OCI-LY7 (cell line): ENCODE measurements around the gene SNN. TPM values are rescaled to one million over a fixed set of nuclear protein-coding genes. Genes with fewer than 3 reads are reported as not detected.

Experiments
- BruUV-seq: library from RNA; stranded (reverse); fragments of 400-500 nt; replicated peaks from 2 replicates; lab custom pipeline; 2021; lab: Mats Ljungman, UMichigan
- CTCF ChIA-PET: fragments of 300-600 bp; sonication (Branson Sonifier 250); formaldehyde crosslinking; loops from one replicate; lab custom pipeline; 2022; ENCODE audit warnings: antibody characterized with exemption; ENCODE audit not compliant: unreplicated experiment; lab: Charles Lee
- POLR2A ChIA-PET: fragments of 300-600 bp; sonication (Branson Sonifier 250); formaldehyde crosslinking; loops from one replicate; lab custom pipeline; 2022; ENCODE audit warnings: antibody characterized with exemption; lab: Charles Lee
- DNase-seq: peaks from one replicate; pipeline ENCODE4 v3.0.0-alpha.2; 2015; ENCODE audit warnings: low spot score
- H2AFZ ChIP-seq: fragments of 200-600 bp; sonication (generic), shearing (Covaris generic); 2 replicates; pipeline ENCODE4 v1.6.1; 2014; ENCODE audit warnings: mild to moderate bottlenecking, antibody characterized with exemption, low read length, moderate library complexity
- H3K27ac ChIP-seq: fragments of 200-600 bp; sonication (generic); 2 replicates; pipeline ENCODE4 v1.5.1; 2014; ENCODE audit warnings: mixed run types, low read depth, mild to moderate bottlenecking, moderate library complexity, low read length, inconsistent platforms; ENCODE audit not compliant: poor library complexity, severe bottlenecking
- H3K36me3 ChIP-seq: fragments of 200-600 bp; sonication (generic); 2 replicates; pipeline ENCODE4 v1.6.1; 2014; ENCODE audit warnings: mild to moderate bottlenecking, antibody characterized with exemption, low read length, moderate library complexity, mixed read lengths; ENCODE audit not compliant: insufficient read depth
- H3K4me1 ChIP-seq: fragments of 200-600 bp; sonication (generic); 2 replicates; pipeline ENCODE4 v1.5.1; 2014; ENCODE audit warnings: mild to moderate bottlenecking, low read length; ENCODE audit not compliant: insufficient read depth, poor library complexity, severe bottlenecking
- H3K4me2 ChIP-seq: fragments of 200-600 bp; sonication (generic); 2 replicates; pipeline ENCODE4 v1.6.1; 2014; ENCODE audit warnings: mild to moderate bottlenecking, low read length
- H3K4me3 ChIP-seq: fragments of 200-600 bp; sonication (generic); 2 replicates; pipeline ENCODE4 v1.5.1; 2014; ENCODE audit warnings: mild to moderate bottlenecking, low read depth, low read length; ENCODE audit not compliant: poor library complexity, severe bottlenecking
- H3K79me2 ChIP-seq: fragments of 200-600 bp; sonication (generic); 2 replicates; pipeline ENCODE4 v1.6.1; 2016; ENCODE audit warnings: low read depth, mild to moderate bottlenecking, low read length, moderate library complexity, mixed read lengths; ENCODE audit not compliant: insufficient read depth
- H3K9me2 ChIP-seq: fragments of 200-600 bp; sonication (generic); 2 replicates; pipeline ENCODE4 v1.6.1; 2016; ENCODE audit warnings: mild to moderate bottlenecking, low read length, mixed read lengths; ENCODE audit not compliant: insufficient read depth
- H3K9me3 ChIP-seq: fragments of 200-600 bp; sonication (generic); 2 replicates; pipeline ENCODE4 v1.6.1; 2014; ENCODE audit warnings: mild to moderate bottlenecking, mixed run types, low read length, mixed read lengths
- H4K20me1 ChIP-seq: fragments of 200-600 bp; sonication (generic); 2 replicates; pipeline ENCODE4 v1.6.1; 2014; ENCODE audit warnings: mild to moderate bottlenecking, antibody characterized with exemption, low read length, moderate library complexity, mixed read lengths; ENCODE audit not compliant: insufficient read depth
- EZH2phosphoT487 ChIP-seq: fragments of 200-600 bp; sonication (generic); IDR thresholded peaks from 2 replicates; pipeline ENCODE4 v1.6.1; 2018; ENCODE audit warnings: low read depth, borderline replicate concordance, mild to moderate bottlenecking, mixed run types, antibody characterized with exemption, low read length, moderate library complexity, mixed read lengths
- intact Hi-C: fragments of 100-400 bp; cut with micrococcal nuclease; formaldehyde crosslinking; loops from one replicate; pipeline ENCODE4 v1.10.0; 2022; ENCODE audit not compliant: unreplicated experiment
- total RNA-seq, 2 experiments: library from RNA; depleted of rRNA in 1 of 2; stranded (reverse); fragments of >200 nt in 1 of 2; shearing (Covaris generic) in 1 of 2; gene quantifications; 2 replicates each; pipeline ENCODE4 v1.2.3, GENCODE V29; 2014 to 2022
- TF ChIP-seq, protein P1 (sequence below): fragments of 200-600 bp; sonication (generic); conservative IDR thresholded peaks from 2 replicates; pipeline ENCODE4 v1.5.1; 2014; ENCODE audit warnings: mild to moderate bottlenecking, antibody characterized with exemption, low read length, moderate library complexity, mixed read lengths

Gene SNN
- total RNA-seq, 2 experiments from 2014 or later: 27.8 to 31.8 TPM

DNA sequence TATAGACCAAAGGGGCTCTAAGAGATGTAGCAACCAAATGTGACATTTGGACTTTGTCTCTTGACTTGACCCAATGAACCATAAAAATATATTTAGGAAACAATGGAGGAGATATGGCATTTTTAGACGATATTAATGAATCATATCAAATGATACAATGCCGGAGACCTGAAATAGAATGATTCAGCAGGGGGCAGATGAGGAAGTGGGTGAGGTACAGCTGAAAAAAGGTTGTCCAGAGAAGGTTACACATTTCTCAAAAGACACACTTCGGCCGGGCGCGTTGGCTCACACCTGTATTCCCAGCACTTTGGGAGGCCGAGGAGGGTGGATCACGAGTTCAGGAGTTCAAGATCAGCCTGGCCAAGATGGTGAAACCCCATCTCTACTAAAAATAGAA lies 16.5 kb upstream of the SNN start:
- no TSS peak for BruUV-seq
- Histone ChIP-seq H3K4me3 (no peak overlapping the region), H3K79me2 (no peaks in the 10 kb centered on the region), H3K4me2 (peak overlapping the region; percentile 52), H3K4me1 (peaks cover 32% of the 10 kb centered on the region), H2AFZ (peak overlapping the region; percentile 98), H4K20me1 (no peaks in the 10 kb centered on the region), H3K27ac (peak overlapping the region; percentile 41), H3K9me3 (no peaks in the 10 kb centered on the region), H3K9me2 (no peaks in the 10 kb centered on the region), H3K36me3 (no peaks in the 10 kb centered on the region)
- CTCF ChIA-PET: no interaction called here
- POLR2A ChIA-PET: interaction anchor here (0.7 to 1.3 kb wide), 3 partner anchors 7 to 194 kb away, joined by 4 read pairs; no protein-coding TSS in a partner anchor
- intact Hi-C loops: no loop called here
- TF ChIP-seq, protein P1, sequence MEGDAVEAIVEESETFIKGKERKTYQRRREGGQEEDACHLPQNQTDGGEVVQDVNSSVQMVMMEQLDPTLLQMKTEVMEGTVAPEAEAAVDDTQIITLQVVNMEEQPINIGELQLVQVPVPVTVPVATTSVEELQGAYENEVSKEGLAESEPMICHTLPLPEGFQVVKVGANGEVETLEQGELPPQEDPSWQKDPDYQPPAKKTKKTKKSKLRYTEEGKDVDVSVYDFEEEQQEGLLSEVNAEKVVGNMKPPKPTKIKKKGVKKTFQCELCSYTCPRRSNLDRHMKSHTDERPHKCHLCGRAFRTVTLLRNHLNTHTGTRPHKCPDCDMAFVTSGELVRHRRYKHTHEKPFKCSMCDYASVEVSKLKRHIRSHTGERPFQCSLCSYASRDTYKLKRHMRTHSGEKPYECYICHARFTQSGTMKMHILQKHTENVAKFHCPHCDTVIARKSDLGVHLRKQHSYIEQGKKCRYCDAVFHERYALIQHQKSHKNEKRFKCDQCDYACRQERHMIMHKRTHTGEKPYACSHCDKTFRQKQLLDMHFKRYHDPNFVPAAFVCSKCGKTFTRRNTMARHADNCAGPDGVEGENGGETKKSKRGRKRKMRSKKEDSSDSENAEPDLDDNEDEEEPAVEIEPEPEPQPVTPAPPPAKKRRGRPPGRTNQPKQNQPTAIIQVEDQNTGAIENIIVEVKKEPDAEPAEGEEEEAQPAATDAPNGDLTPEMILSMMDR: peak; percentile 41; the same call in 1 of the 2 replicates
- no peak for TF ChIP-seq EZH2phosphoT487
- peak; percentile 38 for DNase-seq

DNA sequence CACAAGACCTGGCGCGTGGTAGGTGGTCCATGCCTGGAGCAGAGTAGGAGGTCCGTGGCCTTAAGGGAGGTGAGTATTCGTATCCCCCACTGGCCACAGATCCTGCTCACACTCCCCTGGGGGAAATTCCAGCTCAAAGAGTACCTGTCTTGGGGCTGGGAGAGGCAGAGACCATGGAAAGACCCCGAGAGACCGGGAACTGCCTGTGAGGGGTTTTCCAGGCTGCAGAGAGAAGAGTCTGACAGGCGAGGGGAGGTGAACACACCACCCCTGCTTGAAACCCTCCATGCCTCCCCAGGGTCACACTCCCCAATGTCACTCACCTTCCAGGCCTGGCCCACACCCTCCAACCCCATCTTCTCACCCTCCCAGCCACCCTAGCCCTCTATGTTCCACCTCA lies 12.6 kb upstream of the SNN start:
- no TSS peak for BruUV-seq
- Histone ChIP-seq H3K36me3 (no peaks in the 10 kb centered on the region), H3K4me3 (no peak overlapping the region), H3K27ac (no peak overlapping the region), H3K9me3 (no peaks in the 10 kb centered on the region), H3K9me2 (no peaks in the 10 kb centered on the region), H3K79me2 (no peaks in the 10 kb centered on the region), H2AFZ (0 out of 2 replicates have a peak overlapping the region, but pooled peaks have one; percentile 9), H3K4me1 (peaks cover 32% of the 10 kb centered on the region), H4K20me1 (no peaks in the 10 kb centered on the region), H3K4me2 (peak overlapping the region; percentile 19; the same call in 1 of the 2 replicates)
- no peak for DNase-seq
- CTCF ChIA-PET: no interaction called here
- intact Hi-C loops: no loop called here
- TF ChIP-seq, protein P1: no peak
- no peak for TF ChIP-seq EZH2phosphoT487
- POLR2A ChIA-PET: interaction anchor here (2.0 kb wide), 1 partner anchor 9 kb away, joined by 7 read pairs; no protein-coding TSS in a partner anchor

DNA sequence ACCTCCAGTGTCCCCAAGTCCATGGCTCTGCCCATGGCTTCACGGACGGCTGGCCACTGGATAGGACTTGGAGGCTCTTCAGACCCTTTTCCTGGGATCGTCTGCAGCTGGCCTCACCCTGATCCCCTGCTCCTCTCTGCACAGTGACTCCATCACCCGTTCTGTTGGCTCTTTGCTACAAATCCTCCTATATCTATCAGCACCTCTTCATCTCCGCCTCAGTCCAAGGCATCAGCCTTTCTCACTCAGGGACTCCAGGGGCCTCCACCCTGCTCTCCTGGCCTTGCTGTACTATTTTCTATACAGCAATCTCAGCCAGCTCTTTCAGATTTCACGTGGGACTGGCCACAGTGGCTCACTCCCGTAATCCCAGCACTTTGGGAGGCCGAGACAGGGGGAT lies 10.7 kb upstream of the SNN start:
- no peaks in the 10 kb centered on the region for H3K79me2 ChIP-seq
- no peaks in the 10 kb centered on the region for H3K36me3 ChIP-seq
- peaks cover 15% of the 10 kb centered on the region for H3K4me1 ChIP-seq
- DNase-seq: no peak
- H3K27ac ChIP-seq: no peak overlapping the region
- no peak overlapping the region for H3K4me3 ChIP-seq
- no TSS peak for BruUV-seq
- intact Hi-C loops: no loop called here
- H4K20me1 ChIP-seq: no peaks in the 10 kb centered on the region
- ChIA-PET POLR2A (no interaction called here), CTCF (no interaction called here)
- no peaks in the 10 kb centered on the region for H3K9me3 ChIP-seq
- no peak overlapping the region for H3K4me2 ChIP-seq
- H2AFZ ChIP-seq: no peak overlapping the region
- no peaks in the 10 kb centered on the region for H3K9me2 ChIP-seq
- TF ChIP-seq EZH2phosphoT487: no peak
- TF ChIP-seq, protein P1: no peak
